HG03039 (cell line): ENCODE data around the gene ASCC2.
"Not testable (repeated sequence)": the region's sequence is repeated elsewhere in the genome, so short reads cannot be mapped to it uniquely, and the experiment has no call there.

Source experiments
- ATAC-seq: cut with Tn5 transposase; IDR thresholded peaks from one replicate; pipeline ENCODE4 v1.9.1; 2021; ENCODE audit warnings: mild to moderate bottlenecking, moderate library complexity; ENCODE audit not compliant: unreplicated experiment

ASCC2 gene

DNA sequence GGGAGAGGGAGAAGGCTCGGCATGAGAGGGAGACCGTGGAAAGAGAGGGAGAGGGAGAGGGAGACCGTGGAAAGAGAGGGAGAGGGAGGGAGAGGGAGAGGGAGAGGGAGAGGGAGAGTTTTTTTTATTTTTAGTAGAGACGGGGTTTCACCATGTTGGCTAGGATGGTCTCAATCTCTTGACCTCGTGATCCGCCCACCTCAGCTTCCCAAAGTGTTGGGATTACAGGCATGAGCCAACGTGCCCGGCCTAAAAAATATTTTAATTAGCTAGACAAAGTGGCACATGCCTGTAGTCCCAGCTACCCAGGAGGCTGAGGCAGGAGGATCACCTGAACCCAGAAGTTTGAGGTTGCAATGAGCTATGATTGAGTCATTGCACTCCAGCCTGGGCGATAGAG lies 21.0 kb upstream of the ASCC2 start:
- ATAC-seq, result not testable (repeated sequence)

DNA sequence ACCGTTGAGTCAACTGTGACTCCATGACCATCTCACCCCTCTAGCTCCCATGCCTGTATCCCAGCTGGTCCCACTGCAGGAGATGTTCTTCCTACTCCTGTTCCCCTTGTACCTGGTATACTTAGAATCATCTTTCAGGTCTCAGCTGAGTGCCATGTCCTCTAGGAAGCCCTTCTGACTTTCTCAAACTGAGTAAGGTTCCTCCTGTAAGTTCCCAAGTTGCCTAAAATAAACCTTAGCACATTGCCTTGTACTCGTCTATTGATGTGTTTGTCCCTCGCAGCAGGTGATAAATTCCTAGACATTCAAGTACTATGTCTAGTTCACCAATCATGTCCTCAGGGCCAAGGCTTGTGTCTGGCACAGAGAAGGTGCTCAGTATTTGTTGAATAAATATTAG lies 18.4 kb upstream of the ASCC2 start:
- no peak for ATAC-seq

DNA sequence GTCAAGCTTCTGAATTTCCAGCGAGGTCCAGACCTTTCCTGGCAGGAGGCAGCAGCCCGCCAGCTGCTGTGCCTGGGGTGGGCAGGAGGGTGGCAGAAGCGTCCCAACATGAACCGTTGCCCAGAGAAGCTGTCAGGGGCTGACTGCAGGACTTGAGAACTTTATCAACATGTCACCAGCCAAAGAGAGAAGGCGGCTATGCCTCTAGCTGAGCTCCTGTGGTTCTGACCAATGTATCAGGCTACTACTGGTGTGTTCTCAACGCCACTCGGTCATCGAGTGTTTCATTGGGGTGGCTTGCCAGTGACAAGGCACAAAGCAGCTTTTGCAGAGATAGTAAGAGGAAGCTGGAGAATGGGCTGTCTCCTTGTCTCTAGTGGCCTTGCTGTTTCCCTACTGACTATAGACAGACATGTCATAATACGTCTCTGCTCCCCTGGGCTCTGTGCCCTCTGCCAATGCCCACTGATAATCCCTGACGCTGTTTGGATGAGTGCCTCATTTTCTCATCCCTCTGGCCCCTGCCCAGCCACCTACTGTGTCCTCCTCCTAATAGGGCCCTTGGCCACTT lies 17.6 kb upstream of the ASCC2 start:
- no peak for ATAC-seq

DNA sequence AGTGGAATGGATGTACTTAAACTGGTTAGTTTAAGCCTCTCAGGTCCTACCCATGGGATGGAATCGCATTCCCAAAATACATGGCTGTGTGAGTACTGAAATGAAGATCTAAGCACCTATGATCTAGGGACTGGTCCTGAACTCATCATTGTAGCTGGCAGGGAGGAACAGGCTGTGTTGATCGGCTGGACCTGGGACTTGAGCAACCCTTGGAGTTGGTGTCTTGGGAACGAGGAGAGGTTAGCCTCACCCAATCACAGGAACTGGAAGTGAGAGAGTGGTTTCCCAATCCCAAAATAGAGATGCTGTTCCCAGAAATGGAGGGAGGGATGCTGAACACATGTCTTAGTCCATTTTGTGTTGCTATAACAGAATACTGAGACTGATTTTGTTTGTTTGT lies 16.4 kb upstream of the ASCC2 start:
- ATAC-seq, result no peak

DNA sequence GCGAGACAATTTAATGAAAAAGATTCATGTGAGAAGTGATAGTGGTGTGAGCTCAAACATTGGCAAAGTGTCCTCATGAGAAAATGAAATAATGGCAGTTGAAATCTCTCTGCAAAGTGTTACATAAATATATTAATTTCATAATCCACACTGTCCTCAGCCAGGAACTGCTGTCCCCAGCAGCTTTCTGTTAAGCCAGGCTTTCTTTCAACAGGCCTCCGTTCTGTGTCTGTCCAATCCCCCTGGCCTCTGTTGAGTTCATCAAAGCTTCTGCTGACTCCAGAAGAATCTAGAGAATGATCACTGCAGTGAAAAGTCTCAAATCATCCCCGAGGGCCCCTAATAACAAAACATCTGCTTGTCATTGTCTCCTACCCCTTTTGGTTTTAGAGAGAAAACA lies 10.0 kb upstream of the ASCC2 start:
- ATAC-seq, result no peak

DNA sequence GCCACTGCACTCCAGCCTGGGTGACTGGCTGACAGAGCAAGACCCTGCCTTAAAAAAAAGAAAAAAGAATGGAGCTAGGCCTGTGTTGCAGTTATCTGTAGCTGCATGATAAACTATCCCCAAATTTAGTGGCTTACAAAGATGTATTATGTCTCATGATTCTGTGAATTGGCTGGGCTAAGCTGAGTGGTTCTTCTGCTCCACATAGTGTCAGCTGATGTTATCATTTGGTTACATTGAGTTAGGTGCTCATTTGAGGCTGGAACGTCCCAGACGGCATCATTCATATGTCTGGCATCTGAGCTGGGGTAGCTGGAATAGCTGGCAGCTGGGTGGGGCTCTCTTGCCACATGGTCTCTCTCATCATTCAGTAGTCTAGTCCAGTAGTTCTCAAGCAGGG lies 8.2 kb upstream of the ASCC2 start:
- ATAC-seq, result no peak

DNA sequence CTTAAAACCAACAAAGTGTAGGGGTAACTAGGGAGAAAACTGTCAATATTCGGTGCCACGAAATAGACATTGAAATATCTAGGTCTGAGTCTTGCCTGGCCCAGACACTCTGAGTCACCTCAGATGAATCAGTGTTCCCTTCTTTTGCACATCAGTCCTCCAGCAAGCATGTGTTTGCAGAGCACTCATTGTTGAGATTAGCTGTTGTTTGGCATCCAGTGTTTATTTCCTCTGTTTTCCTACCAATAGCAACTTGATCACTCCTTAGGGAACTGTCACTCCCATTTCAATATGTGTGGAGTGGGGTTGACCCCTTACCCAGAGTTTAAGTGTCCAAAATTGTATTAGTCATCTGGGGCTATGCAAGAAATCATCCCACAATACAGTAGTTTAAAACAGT lies 4.7 kb upstream of the ASCC2 start:
- ATAC-seq, result no peak

DNA sequence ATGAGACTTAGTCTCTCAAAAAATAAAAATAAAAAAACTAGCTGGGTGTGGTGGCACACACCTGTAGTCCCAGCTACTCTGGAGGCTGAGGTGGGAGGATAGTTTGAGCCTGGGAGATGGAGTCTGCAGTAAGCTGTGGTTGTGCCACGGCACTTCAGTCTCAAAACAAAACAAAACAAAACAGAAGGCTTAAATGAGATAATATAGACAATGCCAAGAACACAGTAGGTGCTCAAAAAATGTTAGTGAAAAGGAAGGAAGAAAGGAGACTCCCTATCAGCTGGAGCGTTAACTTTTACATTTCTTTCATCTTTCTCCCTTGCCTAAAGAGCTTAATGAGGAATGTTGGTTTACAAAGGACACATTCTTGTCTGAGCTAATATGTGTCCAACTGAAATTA lies 4.1 kb upstream of the ASCC2 start:
- no peak for ATAC-seq

DNA sequence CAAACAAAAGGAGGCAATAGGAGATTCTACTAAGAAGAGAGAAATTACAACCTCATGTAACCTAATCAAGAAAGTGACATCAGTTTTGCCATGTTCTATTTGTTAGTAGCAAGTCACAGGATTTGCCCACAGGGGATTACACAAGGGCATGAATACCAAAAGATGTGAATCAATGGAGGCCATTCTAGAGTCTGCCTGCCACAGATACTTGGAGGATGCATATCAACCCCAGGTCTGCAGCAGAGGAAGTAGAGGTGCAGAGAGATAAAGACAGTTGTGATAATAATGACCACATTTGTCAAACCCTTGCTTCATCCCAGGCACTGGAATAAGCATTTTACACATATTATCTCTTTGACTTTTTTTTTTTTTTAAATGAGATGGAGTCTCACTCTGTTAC lies 2.4 kb upstream of the ASCC2 start:
- no peak for ATAC-seq

DNA sequence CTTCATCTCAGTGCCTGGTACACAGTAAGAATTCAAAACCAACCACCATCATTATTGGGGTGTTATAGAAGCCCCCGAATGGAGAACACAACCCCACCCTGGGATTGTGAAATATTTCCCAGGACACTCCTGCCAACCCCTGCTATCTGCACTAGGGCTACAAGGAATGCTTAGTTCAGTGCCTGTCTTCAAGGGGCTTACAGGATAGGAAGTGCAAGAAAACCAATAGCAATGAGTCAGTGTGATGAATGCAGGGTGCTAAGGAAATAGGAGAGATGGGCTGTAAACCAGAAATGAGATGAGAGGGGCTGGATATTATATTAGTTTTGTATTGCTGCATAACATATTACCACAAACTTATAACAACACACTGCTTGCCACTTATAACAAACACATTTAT lies 965 bp upstream of the ASCC2 start:
- ATAC-seq, result no peak

DNA sequence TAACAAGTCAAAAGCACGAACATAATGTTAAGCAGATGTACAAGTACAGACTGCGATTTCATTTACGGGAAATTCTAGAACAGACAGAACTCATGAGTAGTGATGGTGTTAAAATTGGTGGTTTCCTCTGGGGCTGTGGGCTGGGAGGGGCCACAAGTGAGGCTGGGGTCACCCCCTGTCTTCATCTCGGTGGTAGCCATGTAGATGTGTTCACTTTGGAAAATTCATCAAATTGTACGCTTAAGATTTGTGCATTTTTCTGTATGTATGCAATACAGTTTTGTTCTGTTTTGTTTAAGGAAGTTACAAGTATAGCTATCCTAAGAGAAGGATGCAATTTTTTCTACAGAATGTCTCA lies 504 bp upstream of the ASCC2 start:
- no peak for ATAC-seq

DNA sequence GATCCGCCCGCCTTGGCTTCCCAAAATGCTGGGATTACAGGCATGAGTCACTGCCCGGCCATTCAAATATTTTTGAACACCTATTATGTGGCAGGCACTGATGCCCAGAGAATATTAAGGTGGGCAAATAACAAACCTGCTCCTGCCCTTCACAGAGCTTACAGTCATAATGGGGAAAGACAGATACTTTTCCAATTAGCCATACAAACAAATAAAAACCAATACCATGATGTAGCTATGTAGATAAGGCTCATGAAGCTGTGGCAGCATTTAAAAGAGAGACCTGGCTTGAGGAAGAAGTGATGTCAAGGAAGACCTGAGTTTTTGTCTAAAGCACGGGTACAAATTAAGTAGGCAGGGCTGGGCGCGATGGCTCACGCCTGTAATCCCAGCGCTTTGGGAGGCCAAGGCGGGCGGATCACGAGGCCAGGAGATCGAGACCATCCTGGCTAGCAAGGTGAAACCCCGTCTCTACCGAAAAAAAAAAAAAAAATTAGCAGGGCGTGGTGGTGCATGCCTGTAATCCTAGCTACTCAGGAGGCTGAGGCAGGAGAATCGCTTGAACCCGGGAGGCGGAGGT lies 1.2 kb downstream of the ASCC2 start:
- ATAC-seq, result not testable (repeated sequence)

DNA sequence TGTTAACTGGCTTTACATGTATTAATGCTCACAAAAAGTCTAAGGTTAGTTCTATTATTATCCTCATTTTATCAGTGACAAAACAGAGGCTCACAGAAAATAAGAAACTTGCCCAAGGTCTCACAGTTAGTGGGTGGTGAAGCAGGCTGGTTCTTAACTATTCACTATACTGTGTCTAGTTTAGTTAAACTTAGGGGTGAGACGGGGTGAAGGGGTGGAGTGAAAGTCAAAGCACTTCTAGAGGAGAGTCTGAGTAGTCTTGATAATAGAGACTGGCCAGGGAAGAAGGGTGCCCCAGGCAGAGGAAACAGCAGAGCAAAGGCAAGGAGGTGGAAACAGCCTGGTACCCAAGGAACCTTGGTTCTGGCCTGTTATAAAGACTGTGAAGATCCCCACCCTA lies 4.0 kb downstream of the ASCC2 start:
- no peak for ATAC-seq

DNA sequence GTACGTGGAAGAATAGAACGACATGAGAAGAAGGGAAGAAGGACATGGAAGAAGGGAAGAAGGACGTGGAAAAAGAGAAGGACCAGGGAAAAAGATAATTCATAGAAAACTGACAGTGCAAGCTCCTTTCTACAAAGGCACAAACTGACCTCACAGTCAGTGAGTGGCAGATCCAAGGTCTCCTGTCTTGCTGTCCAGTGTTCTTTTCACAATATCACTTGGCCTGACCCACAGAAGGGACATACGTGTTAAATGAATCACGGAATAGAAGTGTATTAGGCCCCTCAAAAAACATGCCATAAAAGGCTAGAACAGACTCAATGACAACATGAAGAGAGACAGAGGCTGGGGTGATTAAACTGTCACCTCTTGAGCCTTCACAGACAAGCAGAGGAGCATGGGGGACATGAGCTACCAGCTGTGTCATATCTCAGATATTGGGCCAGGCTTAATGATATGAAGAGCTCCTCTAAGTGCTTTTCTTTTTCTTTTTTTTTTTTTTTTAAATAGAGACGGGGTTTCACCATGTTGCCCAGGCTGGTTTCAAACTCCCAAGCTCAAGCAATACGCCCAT lies 4.6 kb downstream of the ASCC2 start:
- no peak for ATAC-seq

DNA sequence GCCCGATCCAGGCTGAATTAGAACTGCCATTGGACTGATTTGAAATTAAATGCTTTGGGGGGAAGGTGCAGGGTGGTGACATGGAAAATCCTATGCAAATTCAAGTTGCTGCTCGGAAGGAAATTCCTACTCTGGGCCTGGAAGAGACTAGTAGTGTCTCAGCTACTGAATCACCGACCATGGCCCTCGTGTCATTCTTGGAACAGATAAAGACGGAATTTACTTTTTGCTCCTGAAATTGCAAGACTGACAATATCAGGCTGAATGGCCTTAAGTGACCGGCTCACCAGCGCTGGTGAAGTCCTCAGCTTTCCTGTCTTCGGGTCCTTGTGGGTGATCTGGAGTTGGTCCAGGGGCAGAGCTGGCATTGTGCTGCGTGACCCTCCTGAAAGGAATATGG lies 6.1 kb downstream of the ASCC2 start:
- ATAC-seq, result no peak

DNA sequence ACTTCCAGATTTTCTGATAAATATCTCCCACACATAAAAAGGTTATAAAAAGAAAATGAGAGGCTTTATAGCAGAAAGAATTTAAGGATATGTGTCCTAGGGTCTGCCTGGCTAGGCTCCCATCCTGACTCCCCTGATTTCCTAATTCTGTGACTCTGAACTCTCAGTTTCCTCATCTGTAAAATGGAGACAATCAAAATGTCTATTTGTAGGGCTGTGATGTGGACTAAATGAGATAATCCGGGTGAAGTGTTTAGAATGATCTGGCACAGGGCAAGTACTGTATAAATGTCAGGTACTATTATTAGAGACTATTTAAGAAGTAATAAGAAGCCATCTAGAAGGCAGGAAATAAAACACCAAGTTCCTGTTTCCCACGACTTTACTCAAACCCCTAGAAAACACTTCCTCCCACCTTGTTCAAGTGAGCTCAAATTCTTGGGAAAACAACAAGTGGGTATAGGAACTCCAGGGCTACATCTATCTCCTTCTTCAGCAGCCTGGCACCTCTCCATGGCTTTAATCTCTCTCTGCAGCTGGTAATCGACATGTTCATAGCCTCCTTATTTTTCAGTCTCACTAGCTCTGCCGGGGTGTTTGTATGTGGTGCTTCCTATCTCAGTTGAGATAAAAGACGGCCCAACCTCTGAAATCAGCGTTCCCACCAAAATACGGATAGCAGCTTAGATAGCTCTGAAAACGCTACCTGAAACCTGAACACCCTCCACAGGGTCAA lies 6.7 kb downstream of the ASCC2 start:
- no peak for ATAC-seq

DNA sequence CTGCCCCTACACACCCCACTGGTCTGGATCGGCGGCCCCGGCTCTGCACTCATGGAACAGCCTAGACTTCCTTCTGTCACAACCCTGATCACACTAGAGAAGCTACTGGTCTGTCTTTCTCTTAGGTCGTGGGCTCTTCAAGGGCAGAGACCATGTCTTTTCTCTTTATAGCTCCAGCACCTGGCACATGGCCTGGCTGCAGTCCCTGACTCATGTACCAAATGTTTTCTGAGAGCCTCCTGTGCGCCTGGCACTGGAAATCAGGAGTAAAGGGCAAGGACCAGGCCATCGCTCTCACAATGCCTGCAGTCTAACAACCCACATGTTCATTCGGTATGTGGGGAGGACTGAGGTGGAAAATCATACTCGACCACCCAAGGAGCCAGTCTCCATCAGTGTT lies 7.5 kb downstream of the ASCC2 start:
- ATAC-seq, result no peak

DNA sequence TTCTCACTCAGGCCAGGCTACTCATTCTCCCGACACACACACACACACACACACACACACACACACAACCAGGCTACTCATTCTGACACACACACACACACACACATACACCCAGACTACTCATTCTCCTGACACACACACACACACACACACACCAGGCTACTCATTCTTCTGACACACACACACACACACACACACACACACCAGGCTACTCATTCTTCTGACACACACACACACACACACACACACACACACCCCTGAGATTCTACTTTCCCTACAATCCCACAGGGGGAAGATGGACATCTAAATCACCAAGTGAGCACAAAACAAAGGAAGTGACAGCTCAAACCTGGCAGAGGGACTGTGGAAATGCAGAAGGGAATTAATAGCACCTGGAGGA lies 10.3 kb downstream of the ASCC2 start:
- ATAC-seq, result not testable (repeated sequence)

DNA sequence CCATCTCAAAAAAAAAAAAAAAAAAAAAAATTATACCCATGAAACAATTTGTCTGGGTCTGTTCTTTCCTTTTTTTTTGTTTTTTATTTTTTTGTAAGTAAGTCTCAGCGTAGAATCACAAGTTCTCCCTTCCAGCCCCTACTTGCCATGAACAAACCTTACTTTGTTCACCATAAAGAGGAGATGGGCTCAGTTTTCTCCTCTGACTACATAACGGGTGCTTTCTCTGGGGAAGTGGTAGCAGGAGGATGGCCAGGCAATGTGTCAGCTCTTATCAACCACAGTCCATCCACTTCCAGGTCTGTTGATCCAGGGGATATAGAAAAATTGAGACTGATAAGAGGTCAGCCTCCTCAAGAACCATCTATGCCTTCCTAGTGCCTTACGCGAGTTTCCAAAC lies 11.0 kb downstream of the ASCC2 start:
- no peak for ATAC-seq

DNA sequence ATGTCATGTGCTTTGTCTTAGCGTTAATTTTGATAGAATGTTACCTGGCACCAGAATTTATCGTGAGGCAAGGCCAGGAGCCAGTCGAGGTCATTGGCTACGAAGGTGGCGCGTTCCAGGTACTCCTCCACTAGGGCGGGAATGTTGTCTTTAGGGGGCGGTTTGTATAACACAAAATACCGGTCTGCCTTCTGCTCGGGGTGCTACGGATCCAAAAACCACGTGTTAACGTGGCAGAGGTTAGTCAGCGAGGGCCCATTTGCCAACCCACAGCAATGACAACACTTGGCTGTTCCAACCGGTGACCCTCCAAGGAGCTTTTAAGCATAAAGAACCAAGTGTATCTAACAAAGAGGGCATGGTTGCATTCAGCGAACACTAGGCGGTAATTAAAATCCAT lies 12.5 kb downstream of the ASCC2 start:
- no peak for ATAC-seq

DNA sequence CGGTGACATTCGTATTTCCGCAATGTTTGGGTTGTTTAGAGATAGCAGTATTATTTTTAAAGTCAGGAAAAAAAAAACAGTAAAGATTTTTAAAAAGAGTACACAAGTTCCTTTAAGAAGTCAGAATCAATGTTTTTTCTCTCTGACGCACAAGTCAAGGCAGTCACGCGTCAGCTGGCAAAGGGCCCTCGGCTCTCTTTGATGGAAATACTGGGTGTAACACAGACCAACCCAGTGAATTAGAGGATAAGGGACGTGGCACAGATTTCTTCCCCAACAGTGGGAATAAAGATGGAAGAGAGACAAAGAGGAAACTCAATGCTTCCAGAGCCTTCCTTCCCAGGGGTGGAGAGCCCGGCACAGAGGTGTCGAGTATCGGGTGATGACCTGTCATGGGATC lies 13.4 kb downstream of the ASCC2 start:
- ATAC-seq, result no peak

DNA sequence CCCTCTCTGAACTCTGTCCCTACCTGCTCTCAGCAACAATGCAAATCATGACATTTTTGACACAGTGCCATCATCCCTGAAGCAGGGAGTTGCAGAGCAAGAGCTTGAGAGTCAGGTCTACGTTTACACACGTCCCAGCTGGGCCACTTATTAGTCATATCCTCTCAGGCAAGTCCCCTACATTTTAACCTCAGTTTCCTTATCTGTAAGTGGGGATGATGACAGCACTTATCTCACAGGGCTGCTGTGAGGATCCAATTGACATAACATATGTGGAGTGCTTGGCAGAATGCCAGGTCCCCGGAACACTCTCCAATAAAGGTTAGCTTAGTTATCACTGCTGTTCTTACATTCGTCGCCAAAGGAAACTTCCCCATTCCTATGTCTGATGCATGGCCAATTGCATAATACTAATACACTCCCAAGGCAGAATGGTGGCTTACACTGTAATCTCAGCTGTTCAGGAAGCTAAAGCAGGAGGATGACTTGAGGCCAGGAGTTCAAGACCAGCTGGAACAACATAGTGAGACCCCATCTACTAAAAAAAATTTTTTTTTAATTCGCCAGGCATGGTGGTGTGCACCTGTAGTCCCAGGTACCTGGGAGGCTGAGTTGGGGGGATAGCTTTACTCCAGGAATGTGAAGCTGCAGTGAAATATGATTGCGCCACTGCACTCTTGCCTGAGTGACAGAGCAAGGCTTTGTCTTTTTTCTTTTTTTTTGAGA lies 16.6 kb downstream of the ASCC2 start:
- ATAC-seq, result no peak
